SK-MEL-5 (cell line): ENCODE results near the gene ADAMTS10. TPM values are rescaled to one million over a fixed set of nuclear protein-coding genes. Genes with fewer than 3 reads are reported as not detected.
"Not testable (repeated sequence)": the region's sequence is repeated elsewhere in the genome, so short reads cannot be mapped to it uniquely, and the experiment has no call there.

Source experiments
- DNase-seq: peaks from one replicate; pipeline ENCODE4 v3.0.0-alpha.2; 2016; ENCODE audit warnings: low read depth, low spot score
- in situ Hi-C: cut with HindIII; loops from 2 replicates; pipeline ENCODE4 v1.10.0; 2016; ENCODE audit warnings: low sequenced_read_pairs, high pct_unique_total_duplicates, low pct_unique_long_range_greater_than_20kb
- polyA plus RNA-seq, 2 experiments: library from polyadenylated mRNA; depleted of rRNA; stranded (reverse); fragments of >200 nt; gene quantifications; 2 replicates each; pipeline ENCODE4 v1.2.3, GENCODE V29; 2015
- total RNA-seq: library from RNA; depleted of rRNA; stranded (reverse); fragments of >200 nt; shearing (Covaris generic); gene quantifications from 2 replicates; pipeline ENCODE4 v1.2.3, GENCODE V29; 2014; rRNA removed

Gene ADAMTS10
- total RNA-seq = not detected in 2 replicates
- not detected in 2 replicates for polyA plus RNA-seq (2015; cell fraction: cytosol; rRNA removed)
- polyA plus RNA-seq (2015; cell fraction: nucleus; rRNA removed) = not detected in 2 replicates

- in situ Hi-C loops = no loop called here
- no peak for DNase-seq
Measured at GRCh38 chr19:8610041-8610935, at the start of gene ADAMTS10. TSS of gene ADAMTS10 (minus strand) at chr19:8610715. CDS start at chr19:8605710, 5,005 bp downstream.

- in situ Hi-C loops = no loop called here
Measured at GRCh38 chr19:8659905-8660304, 49.4 kb upstream of the ADAMTS10 start.

GRCh38 chr19:8657869-8658268 is 47.4 kb upstream of the ADAMTS10 start:
- DNase-seq = no peak
- in situ Hi-C loops = no loop called here

More at GRCh38 chr19:8659905-8660304, 49.4 kb upstream of the ADAMTS10 start:
- no peak for DNase-seq

GRCh38 chr19:8655340-8655709 is 44.8 kb upstream of the ADAMTS10 start:
- no peak for DNase-seq
- in situ Hi-C loops = no loop called here

GRCh38 chr19:8654591-8655339 is 44.2 kb upstream of the ADAMTS10 start:
- DNase-seq = peak; percentile 33
- in situ Hi-C loops = no loop called here

GRCh38 chr19:8648240-8648639 is 37.7 kb upstream of the ADAMTS10 start:
- in situ Hi-C loops = no loop called here
- no peak for DNase-seq

- no peak for DNase-seq
- in situ Hi-C loops = no loop called here
Measured at GRCh38 chr19:8643860-8644653, 33.5 kb upstream of the ADAMTS10 start.

- DNase-seq = no peak
- in situ Hi-C loops = no loop called here
Measured at GRCh38 chr19:8642561-8642960, 32.0 kb upstream of the ADAMTS10 start.

- in situ Hi-C loops = no loop called here
- DNase-seq = peak; percentile 58
Measured at GRCh38 chr19:8641908-8642547, 31.5 kb upstream of the ADAMTS10 start.

GRCh38 chr19:8641221-8641907 is 30.8 kb upstream of the ADAMTS10 start:
- in situ Hi-C loops = no loop called here
- no peak for DNase-seq

GRCh38 chr19:8640402-8641004 is 30.0 kb upstream of the ADAMTS10 start:
- in situ Hi-C loops = no loop called here
- DNase-seq = no peak

- DNase-seq = no peak
- in situ Hi-C loops = no loop called here
Measured at GRCh38 chr19:8639821-8640401, 29.4 kb upstream of the ADAMTS10 start.

- DNase-seq = no peak
- in situ Hi-C loops = no loop called here
Measured at GRCh38 chr19:8638078-8638619, 27.6 kb upstream of the ADAMTS10 start.

- DNase-seq, in situ Hi-C loops: not testable (repeated sequence)
Measured at GRCh38 chr19:8637070-8637469, 26.6 kb upstream of the ADAMTS10 start.

GRCh38 chr19:8635422-8635821 is 24.9 kb upstream of the ADAMTS10 start:
- in situ Hi-C loops = no loop called here
- DNase-seq = no peak

- no peak for DNase-seq
- in situ Hi-C loops = no loop called here
Measured at GRCh38 chr19:8631425-8631819, 20.9 kb upstream of the ADAMTS10 start.
